Measurements from ENCODE around the gene RIMOC1.

Gene RIMOC1

GRCh38 chr5:41921166-41921565, 17.0 kb downstream of the RIMOC1 start:
- H3K4me1 ChIP-seq (ENCODE audit: insufficient read depth, insufficient read length) = peaks cover 2% of the 10 kb centered on the region
- peaks cover 28% of the 10 kb centered on the region for H3K36me3 ChIP-seq (ENCODE audit: insufficient read depth, insufficient read length, low read length)
- H3K9me3 ChIP-seq (ENCODE audit: insufficient read depth, low read length) = no peaks in the 10 kb centered on the region
- no peaks in the 10 kb centered on the region for H3K27me3 ChIP-seq (ENCODE audit: insufficient read depth, insufficient read length)
- no peak for DNase-seq (ENCODE audit: low read depth, low spot score)
- no peak for TF ChIP-seq SUZ12 (IDR thresholded peaks at IDR 0.05; ENCODE audit: extremely low read depth, insufficient read depth, insufficient read length)
- H3K9ac ChIP-seq (ENCODE audit: insufficient read length, low read depth) = no peak overlapping the region
- H3K4me3 ChIP-seq (ENCODE audit: insufficient read length, low read depth) = no peak overlapping the region

GRCh38 chr5:41921874-41922273, 17.7 kb downstream of the RIMOC1 start:
- H3K27me3 ChIP-seq (ENCODE audit: insufficient read depth, insufficient read length) = no peaks in the 10 kb centered on the region
- no peak for DNase-seq (ENCODE audit: low read depth, low spot score)
- TF ChIP-seq ZNF274 (IDR thresholded peaks at IDR 0.05; ENCODE audit: low read depth, low read length) (no peak), SUZ12 (IDR thresholded peaks at IDR 0.05; ENCODE audit: extremely low read depth, insufficient read depth, insufficient read length) (no peak), YY1 (IDR thresholded peaks at IDR 0.05; ENCODE audit: insufficient read depth, insufficient read length) (no peak)
- peaks cover 24% of the 10 kb centered on the region for H3K36me3 ChIP-seq (ENCODE audit: insufficient read depth, insufficient read length, low read length)
- H3K9ac ChIP-seq (ENCODE audit: insufficient read length, low read depth) = no peak overlapping the region
- H3K4me1 ChIP-seq (ENCODE audit: insufficient read depth, insufficient read length) = peaks cover 2% of the 10 kb centered on the region
- H3K4me3 ChIP-seq (ENCODE audit: insufficient read length, low read depth) = no peak overlapping the region
- no peaks in the 10 kb centered on the region for H3K9me3 ChIP-seq (ENCODE audit: insufficient read depth, low read length)

- H3K36me3 ChIP-seq (ENCODE audit: insufficient read depth, insufficient read length, low read length) = peaks cover 6% of the 10 kb centered on the region
- TF ChIP-seq ZNF274 (IDR thresholded peaks at IDR 0.05; ENCODE audit: low read depth, low read length) = no peak
- TF ChIP-seq SUZ12 (IDR thresholded peaks at IDR 0.05; ENCODE audit: extremely low read depth, insufficient read depth, insufficient read length) = no peak
These were observed 20.4 kb downstream of the RIMOC1 start for GRCh38 chr5:41924526-41924871.

DNA sequence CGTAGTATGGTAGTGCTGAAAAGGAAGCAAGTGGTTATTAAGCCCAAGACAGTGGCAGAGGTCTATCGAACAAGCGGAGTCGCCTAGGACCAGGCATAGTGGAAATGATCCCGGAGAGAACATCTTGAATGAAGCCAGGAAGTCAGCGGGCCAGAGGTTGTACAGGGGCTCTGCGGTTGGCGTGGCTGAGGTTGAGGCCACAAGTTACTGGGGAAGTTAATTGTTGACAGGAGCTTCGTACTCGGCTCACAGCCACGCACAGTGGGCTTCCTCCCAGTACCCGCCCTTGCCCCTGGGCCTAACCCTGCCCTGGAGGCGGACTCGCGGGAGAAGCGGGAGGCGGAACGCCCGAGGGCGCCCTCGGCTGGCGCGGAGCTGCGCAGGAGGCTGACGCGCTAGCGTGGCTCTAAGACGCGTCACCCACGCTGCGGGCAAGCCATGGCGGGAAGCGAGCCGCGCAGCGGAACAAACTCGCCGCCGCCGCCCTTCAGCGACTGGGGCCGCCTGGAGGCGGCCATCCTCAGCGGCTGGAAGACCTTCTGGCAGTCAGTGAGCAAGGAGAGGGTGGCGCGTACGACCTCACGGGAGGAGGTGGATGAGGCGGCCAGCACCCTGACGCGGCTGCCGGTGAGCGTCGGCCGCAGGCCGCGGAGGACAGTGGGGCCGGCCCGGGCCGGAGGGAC, 20.9 kb downstream of the RIMOC1 start, which contains the start of gene FBXO4:
Gene FBXO4 (plus strand): TSS at position 410 of the 683 bp plus-strand sequence. CDS start 29 bp downstream, at position 439.
- peaks cover 3% of the 10 kb centered on the region for H3K36me3 ChIP-seq (ENCODE audit: insufficient read depth, insufficient read length, low read length)
- peaks cover 2% of the 10 kb centered on the region for H3K4me1 ChIP-seq (ENCODE audit: insufficient read depth, insufficient read length)
- no peak for DNase-seq (ENCODE audit: low read depth, low spot score)
- peak within 1 kb of the TSS; percentile 54 for H3K4me3 ChIP-seq (ENCODE audit: insufficient read length, low read depth)
- H3K27me3 ChIP-seq (ENCODE audit: insufficient read depth, insufficient read length) = no peaks in the 10 kb centered on the region
- no peak for TF ChIP-seq SUZ12 (IDR thresholded peaks at IDR 0.05; ENCODE audit: extremely low read depth, insufficient read depth, insufficient read length)
- TF ChIP-seq YY1 (IDR thresholded peaks at IDR 0.05; ENCODE audit: insufficient read depth, insufficient read length) = no peak
- no peak for TF ChIP-seq ZNF274 (IDR thresholded peaks at IDR 0.05; ENCODE audit: low read depth, low read length)
- H3K9me3 ChIP-seq (ENCODE audit: insufficient read depth, low read length) = no peaks in the 10 kb centered on the region
- H3K9ac ChIP-seq (ENCODE audit: insufficient read length, low read depth) = peak within 1 kb of the TSS; percentile 80

More at GRCh38 chr5:41924526-41924871, 20.4 kb downstream of the RIMOC1 start:
- peak overlapping the region; percentile 80 for H3K9ac ChIP-seq (ENCODE audit: insufficient read length, low read depth)
- no peak for DNase-seq (ENCODE audit: low read depth, low spot score)
- no peaks in the 10 kb centered on the region for H3K9me3 ChIP-seq (ENCODE audit: insufficient read depth, low read length)
- H3K4me1 ChIP-seq (ENCODE audit: insufficient read depth, insufficient read length) = peaks cover 2% of the 10 kb centered on the region
- H3K4me3 ChIP-seq (ENCODE audit: insufficient read length, low read depth) = peak overlapping the region; percentile 54
- H3K27me3 ChIP-seq (ENCODE audit: insufficient read depth, insufficient read length) = no peaks in the 10 kb centered on the region

DNA sequence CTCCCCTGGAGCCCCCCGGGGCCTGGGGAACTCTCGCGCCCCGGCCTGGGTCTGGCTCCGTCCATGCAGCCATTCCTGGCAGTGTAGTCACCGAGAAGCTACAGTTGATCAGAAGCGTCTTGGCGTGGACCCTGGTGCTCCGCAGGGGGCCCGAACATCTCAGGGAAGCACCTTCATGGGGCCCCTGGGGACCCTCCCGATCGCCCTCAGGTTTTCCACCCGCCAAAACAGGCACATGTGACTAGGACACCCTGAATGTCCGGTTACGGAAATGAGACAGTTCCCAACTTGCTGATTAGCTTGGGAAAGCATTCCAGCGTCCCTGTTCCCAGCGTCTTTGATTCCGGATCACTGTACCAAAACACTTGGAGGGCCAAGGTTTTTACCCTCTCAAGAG, 21.4 kb downstream of the RIMOC1 start:
- Histone ChIP-seq H3K4me3 (ENCODE audit: insufficient read length, low read depth) (peak overlapping the region; percentile 54), H3K36me3 (ENCODE audit: insufficient read depth, insufficient read length, low read length) (peaks cover under 1% of the 10 kb centered on the region), H3K27me3 (ENCODE audit: insufficient read depth, insufficient read length) (no peaks in the 10 kb centered on the region), H3K9me3 (ENCODE audit: insufficient read depth, low read length) (no peaks in the 10 kb centered on the region), H3K9ac (ENCODE audit: insufficient read length, low read depth) (peak overlapping the region; percentile 80), H3K4me1 (ENCODE audit: insufficient read depth, insufficient read length) (no peaks in the 10 kb centered on the region)
- TF ChIP-seq SUZ12 (IDR thresholded peaks at IDR 0.05; ENCODE audit: extremely low read depth, insufficient read depth, insufficient read length) (no peak), YY1 (IDR thresholded peaks at IDR 0.05; ENCODE audit: insufficient read depth, insufficient read length) (no peak), ZNF274 (IDR thresholded peaks at IDR 0.05; ENCODE audit: low read depth, low read length) (no peak)
- DNase-seq (ENCODE audit: low read depth, low spot score) = no peak

- no peaks in the 10 kb centered on the region for H3K36me3 ChIP-seq (ENCODE audit: insufficient read depth, insufficient read length, low read length)
- DNase-seq (ENCODE audit: low read depth, low spot score) = no peak
- no peak for TF ChIP-seq ZNF274 (IDR thresholded peaks at IDR 0.05; ENCODE audit: low read depth, low read length)
- no peak for TF ChIP-seq SUZ12 (IDR thresholded peaks at IDR 0.05; ENCODE audit: extremely low read depth, insufficient read depth, insufficient read length)
- TF ChIP-seq YY1 (IDR thresholded peaks at IDR 0.05; ENCODE audit: insufficient read depth, insufficient read length) = no peak
- no peaks in the 10 kb centered on the region for H3K27me3 ChIP-seq (ENCODE audit: insufficient read depth, insufficient read length)
- no peaks in the 10 kb centered on the region for H3K4me1 ChIP-seq (ENCODE audit: insufficient read depth, insufficient read length)
- H3K9me3 ChIP-seq (ENCODE audit: insufficient read depth, low read length) = no peaks in the 10 kb centered on the region
- H3K4me3 ChIP-seq (ENCODE audit: insufficient read length, low read depth) = no peak overlapping the region
- no peak overlapping the region for H3K9ac ChIP-seq (ENCODE audit: insufficient read length, low read depth)
These were observed 23.5 kb downstream of the RIMOC1 start for GRCh38 chr5:41927604-41928003.

DNA sequence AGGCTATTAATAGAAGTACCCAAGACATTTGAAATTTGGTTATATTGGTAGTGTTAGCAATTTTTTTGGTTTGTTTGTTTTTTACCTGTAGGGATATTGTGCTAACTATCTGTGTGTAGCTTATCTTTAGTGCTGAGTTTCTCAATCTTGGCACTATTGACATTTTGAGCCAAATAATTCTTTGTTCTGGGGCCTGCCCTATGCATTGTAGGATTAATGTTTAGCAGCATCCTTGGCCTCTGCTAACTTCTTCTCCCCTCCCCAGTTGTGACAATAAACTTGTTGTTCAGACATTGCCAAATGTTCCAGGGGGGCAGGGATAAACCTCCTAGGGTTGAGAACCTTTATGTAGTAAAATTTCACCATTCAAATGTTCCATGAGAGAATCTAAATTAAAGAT, 24.9 kb downstream of the RIMOC1 start:
- Histone ChIP-seq H3K4me3 (ENCODE audit: insufficient read length, low read depth) (no peak overlapping the region), H3K27me3 (ENCODE audit: insufficient read depth, insufficient read length) (no peaks in the 10 kb centered on the region), H3K9ac (ENCODE audit: insufficient read length, low read depth) (no peak overlapping the region), H3K4me1 (ENCODE audit: insufficient read depth, insufficient read length) (no peaks in the 10 kb centered on the region), H3K9me3 (ENCODE audit: insufficient read depth, low read length) (no peaks in the 10 kb centered on the region), H3K36me3 (ENCODE audit: insufficient read depth, insufficient read length, low read length) (no peaks in the 10 kb centered on the region)
- no peak for DNase-seq (ENCODE audit: low read depth, low spot score)
- TF ChIP-seq YY1 (IDR thresholded peaks at IDR 0.05; ENCODE audit: insufficient read depth, insufficient read length) (no peak), ZNF274 (IDR thresholded peaks at IDR 0.05; ENCODE audit: low read depth, low read length) (no peak), SUZ12 (IDR thresholded peaks at IDR 0.05; ENCODE audit: extremely low read depth, insufficient read depth, insufficient read length) (no peak)

Data from NT2/D1 (cell line).